Caki2 (cell line): ENCODE measurements around the gene ILK. TPM values are rescaled to one million over a fixed set of nuclear protein-coding genes. Genes with fewer than 3 reads are reported as not detected.

Source experiments
- DNase-seq: peaks from one replicate; pipeline ENCODE4 v3.0.0-alpha.2; 2015; ENCODE audit warnings: low read depth
- in situ Hi-C: cut with HindIII; loops from 2 replicates; pipeline ENCODE4 v1.10.0; 2016; ENCODE audit warnings: low sequenced_read_pairs, low pct_unique_long_range_greater_than_20kb, mixed read lengths
- total RNA-seq: library from RNA; depleted of rRNA; stranded (reverse); fragments of >200 nt; shearing (Covaris generic); gene quantifications from 2 replicates; pipeline ENCODE4 v1.2.3, GENCODE V29; 2014; ENCODE audit warnings: low replicate concordance

The ILK gene
- total RNA-seq, 1 experiment from 2014 or later = 153 TPM

- in situ Hi-C loops = no loop called here
- DNase-seq = no peak
Observed at GRCh38 chr11:6628526-6628925, 25.0 kb downstream of the ILK start.

- no peak for DNase-seq
- in situ Hi-C loops = no loop called here
Observed at GRCh38 chr11:6629573-6629891, 26.0 kb downstream of the ILK start.

- no peak for DNase-seq
- in situ Hi-C loops = no loop called here
Observed at GRCh38 chr11:6629892-6630631, 26.5 kb downstream of the ILK start.

- DNase-seq = no peak
- in situ Hi-C loops = no loop called here
Observed at GRCh38 chr11:6630632-6631291, 27.2 kb downstream of the ILK start.

GRCh38 chr11:6631361-6631890 lies 27.9 kb downstream of the ILK start:
- in situ Hi-C loops = no loop called here
- DNase-seq = no peak

GRCh38 chr11:6632116-6633073 lies 28.8 kb downstream of the ILK start:
- in situ Hi-C loops = no loop called here
- DNase-seq = no peak

- in situ Hi-C loops = no loop called here
- DNase-seq = no peak
Observed at GRCh38 chr11:6633422-6634408, 30.1 kb downstream of the ILK start.

- no peak for DNase-seq
- in situ Hi-C loops = no loop called here
Observed at GRCh38 chr11:6634534-6634933, 31.0 kb downstream of the ILK start.

GRCh38 chr11:6635082-6635932 lies 31.7 kb downstream of the ILK start:
- DNase-seq = no peak

GRCh38 chr11:6636480-6636879 lies 32.9 kb downstream of the ILK start:
- no peak for DNase-seq
- in situ Hi-C loops = no loop called here

More at GRCh38 chr11:6635082-6635932, 31.7 kb downstream of the ILK start:
- in situ Hi-C loops = no loop called here

- in situ Hi-C loops = no loop called here
- DNase-seq = no peak
Observed at GRCh38 chr11:6637871-6638270, 34.3 kb downstream of the ILK start.

GRCh38 chr11:6638429-6638828 lies 34.9 kb downstream of the ILK start:
- in situ Hi-C loops = no loop called here
- DNase-seq = no peak

GRCh38 chr11:6640036-6640984 lies 36.7 kb downstream of the ILK start:
- in situ Hi-C loops = no loop called here
- DNase-seq = no peak

GRCh38 chr11:6640985-6641701 lies 37.6 kb downstream of the ILK start:
- in situ Hi-C loops = no loop called here
- no peak for DNase-seq

- DNase-seq = no peak
- in situ Hi-C loops = no loop called here
Observed at GRCh38 chr11:6642957-6643356, 39.4 kb downstream of the ILK start.
